Stimulated activated CD4-positive, alpha-beta T cell treated with anti-CD3 and anti-CD28 coated beads, Interleukin-4, amount 100 ng/mL, for 24 hours (primary cell): Measurements from ENCODE around the gene COL9A3.

ENCODE experiments used
- DNase-seq: peaks from one replicate; pipeline ENCODE4 v3.0.0-alpha.2; 2020

Gene COL9A3

DNA sequence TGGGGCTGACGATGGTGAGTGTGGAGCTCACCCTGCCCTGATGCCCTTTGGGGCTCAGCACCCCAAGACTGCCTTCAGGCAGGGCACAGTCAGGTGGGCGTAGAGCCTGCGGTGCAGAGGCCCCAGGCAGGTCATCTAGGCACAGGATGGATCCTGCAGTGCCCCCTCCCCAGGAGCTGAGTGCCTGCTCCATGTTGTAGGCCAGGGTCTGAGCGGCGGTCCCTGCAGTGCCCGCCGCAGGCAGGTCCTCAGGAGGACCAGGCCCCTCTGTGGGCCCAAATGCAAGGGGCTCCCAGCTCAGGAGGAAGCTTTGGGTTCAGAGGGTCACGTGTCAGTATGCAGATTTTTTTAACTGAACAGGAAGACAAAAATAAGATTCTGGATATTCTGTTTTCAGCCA is 17.8 kb upstream of the COL9A3 start:
- no peak for DNase-seq

DNA sequence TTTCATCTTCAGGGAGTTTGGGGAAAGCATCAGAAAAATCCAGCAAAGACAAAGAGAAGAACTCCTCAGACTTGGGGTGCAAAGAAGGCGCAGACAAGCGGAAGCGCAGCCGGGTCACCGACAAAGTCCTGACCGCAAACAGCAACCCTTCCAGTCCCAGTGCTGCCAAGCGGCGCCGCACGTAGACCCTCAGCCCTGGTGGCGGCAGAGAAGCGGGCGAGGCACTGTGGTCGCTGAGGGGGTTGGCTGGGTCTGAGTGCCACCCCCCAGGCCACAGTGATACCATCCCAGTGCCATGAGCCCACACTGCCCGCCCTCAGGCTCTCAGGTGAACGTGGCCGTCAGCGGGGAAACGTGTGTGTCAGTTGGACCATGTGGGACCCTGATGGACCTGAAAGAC is 17.4 kb upstream of the COL9A3 start:
- DNase-seq = no peak

DNA sequence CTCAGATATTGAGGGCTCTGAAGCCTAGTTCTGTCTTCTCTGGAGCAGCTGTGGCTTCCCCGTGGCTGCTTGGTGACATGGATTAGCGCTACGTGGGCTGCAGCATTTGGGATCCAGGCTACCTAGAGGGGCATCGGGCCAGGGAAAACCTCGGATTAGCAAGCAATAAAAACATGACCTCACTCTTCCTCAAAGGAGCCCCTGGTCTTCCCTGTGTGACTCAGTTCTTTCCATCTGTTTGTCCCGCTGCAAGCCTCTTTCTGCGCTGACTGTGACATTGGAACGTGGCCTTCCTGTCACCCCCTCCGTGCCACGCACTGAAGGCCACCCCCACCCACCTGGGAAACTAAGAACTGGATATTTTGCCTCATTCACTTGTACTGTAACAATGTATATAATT is 17.0 kb upstream of the COL9A3 start:
- DNase-seq = no peak

DNA sequence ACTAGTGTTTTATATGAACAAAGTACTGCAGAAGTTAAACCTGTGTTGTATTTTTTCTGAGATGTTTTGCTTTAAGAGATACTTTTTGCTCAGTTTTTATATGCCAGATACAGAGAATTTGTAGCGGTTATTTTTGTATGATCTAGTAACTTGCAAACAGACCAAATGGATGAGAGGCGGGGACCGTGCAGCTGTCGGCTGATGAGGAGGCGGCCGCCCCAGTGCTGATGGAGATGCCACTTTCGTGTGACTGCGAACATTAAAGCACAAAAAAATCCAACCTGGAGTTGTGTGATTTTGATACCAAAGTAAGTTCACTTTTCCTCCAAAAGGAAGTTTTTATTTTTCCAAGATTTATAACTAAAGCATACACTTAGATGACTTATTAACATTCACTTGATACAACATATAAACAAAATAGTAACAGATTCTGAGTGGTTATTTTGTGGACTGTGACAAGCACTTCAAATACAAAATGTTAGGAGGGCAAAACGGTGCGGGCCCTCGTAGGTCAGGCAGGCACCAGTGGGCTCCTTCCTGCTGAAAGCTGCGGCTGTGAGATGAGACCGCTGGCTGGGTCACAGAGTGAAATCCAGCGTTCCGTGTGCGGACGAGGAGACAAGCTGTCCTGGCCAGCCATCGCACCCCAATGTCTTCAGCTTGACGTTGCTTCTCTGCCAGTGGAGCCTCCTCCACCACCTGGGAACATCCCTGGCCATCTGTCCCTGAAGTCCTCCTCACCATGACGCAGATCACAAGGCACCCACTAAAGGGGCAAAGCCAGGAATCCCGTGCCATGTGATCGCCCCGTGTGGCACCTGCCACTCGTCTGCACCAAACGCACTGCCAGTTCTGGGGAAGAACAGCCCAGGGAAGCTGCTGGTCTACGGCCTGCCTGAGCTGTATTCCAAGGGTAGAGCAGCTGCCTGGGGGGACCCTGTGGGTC is 16.3 kb upstream of the COL9A3 start:
- no peak for DNase-seq

DNA sequence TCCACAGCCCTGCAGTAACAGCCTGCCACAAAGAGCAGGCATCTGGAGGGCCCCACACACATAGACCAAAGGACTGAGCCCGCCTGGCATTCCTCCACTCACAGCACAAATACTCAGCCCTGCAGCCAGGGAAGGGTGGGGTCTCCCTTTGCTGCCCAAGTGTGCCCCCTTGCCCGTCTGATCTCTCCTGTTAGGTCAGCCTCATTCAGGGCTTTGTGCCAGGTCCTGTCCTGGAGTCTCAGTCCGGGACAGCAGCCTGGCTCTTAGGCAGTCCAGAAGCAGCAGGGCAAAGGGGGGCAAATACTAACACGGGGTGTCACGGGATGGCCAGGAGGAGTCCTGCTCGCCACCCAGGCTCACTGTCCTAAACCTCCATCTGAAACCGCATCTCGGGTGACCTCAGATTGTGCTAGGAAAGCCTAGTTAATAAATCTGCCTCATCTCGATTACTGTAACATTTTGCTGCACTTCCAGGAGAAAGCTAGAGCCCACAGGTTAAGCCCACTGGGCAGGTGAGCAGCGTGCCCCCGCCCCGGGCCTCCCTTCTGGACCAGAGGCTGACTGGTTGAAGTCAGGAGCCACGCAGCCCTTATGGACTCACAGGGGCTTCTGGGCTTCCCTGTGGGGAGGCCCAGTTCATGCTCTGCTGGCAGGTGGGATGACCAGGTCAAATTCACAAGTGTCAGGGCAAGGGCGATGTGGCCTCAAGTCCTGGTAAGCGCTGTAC is 15.4 kb upstream of the COL9A3 start:
- DNase-seq = no peak

DNA sequence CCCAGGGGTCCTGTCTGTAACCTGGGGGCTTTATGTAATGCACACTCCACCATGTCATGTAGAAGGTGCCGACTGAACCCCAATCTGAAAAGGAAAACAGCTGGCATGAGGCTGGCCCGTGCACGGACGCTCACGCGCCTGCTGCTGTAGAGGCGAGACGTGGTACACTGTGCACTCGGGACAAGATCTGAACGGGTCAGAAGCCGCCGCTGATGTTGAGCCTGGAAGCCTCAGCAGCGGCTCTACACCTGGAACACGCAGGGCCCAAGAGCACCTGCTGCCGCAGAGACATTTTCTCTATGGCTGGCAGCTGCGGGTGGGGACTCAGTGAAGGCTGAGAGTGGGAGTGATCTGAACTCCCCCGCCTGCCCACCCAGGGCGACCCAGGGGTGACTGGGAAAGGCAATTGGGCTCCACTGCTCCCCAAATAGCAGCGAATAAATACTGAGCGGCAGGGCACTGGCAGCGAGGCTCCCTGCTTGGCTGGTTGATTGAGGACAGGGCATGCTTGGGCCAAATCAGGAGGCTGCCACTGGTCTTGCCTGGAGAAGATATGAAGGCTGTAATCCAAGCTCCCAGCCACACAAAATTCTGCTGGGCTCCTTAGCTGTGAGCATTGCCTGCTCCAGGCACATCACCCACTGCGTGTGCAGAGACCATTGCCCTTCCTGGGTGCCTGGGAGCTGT is 14.7 kb upstream of the COL9A3 start:
- DNase-seq = no peak

DNA sequence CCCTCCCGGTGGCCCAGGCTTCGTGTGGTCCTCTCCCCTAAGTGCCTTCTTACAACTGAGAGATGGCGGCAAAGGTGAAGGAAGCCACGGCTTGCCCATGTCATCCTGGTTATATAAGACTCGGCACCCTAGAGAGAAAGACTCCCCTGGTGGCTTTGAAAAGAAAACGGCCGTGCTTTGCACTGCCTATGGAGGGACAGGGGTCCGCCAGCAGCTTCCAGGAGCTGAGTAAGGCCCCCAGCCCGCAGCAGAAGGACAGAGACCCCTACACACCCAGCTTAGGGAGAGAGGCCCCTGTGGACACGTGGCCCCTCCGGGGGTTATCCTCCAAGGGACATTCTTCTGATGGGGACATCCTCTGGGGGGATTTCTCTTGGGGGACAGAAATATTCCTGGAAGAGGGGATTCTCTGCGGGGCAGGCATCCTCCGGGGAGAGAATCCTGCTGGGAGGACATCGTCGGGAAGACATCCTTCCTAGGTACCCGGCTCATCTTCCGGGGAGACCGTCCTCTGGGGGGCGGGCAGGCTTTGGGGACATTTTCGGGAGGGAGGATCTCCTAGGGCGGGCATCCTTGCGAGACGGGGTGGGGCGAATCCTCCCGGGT is 12.7 kb upstream of the COL9A3 start:
- DNase-seq = no peak

DNA sequence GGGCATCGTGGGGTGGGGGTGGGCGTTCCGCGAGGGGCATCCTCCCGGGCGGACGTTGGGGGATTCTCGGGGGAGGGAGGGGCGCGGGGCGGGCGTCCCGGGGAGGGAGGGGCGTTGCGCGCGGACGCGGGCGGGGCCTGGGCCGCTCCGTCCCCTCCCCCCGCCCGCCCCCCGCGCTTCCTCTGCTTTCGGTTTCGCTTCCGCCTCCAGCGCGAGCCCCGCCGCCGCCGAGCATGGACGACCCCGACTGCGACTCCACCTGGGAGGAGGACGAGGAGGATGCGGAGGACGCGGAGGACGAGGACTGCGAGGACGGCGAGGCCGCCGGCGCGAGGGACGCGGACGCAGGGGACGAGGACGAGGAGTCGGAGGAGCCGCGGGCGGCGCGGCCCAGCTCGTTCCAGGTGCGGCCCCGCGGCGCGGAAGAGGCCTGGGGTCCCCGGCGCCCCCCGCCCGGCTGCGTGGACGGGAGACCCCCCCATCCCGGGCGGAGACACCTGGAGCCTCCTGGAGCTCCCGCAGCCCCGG is 12.2 kb upstream of the COL9A3 start, which contains the start of gene OGFR:
Gene OGFR, plus strand, starts transcription at position 209 of the 528 bp plus-strand sequence. Its CDS starts 25 bp downstream, at position 234.
- peak; percentile 64 for DNase-seq

DNA sequence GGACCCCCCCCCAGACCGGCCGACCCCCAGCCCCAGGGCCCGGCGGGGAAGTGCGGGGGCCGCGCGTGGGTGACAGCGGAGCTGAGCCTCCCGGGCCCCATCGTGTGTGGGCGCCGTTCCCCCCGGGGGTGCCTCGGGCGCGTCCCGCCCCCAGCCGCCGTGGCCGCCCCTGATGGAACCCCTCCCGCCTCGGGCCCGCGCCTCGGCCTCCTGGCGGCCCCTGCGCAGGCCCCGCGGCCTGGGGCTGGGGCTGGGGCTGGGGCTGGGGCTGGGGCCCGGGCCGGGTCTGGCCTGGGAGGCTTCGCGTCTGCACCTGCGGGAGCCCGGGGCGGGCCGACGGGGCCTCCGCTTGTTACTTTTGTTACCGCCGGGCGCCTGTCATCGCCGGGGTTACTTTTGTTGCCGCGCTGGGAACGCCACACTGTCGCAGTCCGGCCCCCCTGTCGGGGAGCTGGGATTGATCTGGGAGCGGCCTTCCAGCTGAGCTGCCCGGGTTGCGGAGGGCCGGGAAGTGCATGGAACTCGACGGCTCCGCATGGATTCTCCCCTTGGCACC is 11.6 kb upstream of the COL9A3 start:
- peak; percentile 40 for DNase-seq

DNA sequence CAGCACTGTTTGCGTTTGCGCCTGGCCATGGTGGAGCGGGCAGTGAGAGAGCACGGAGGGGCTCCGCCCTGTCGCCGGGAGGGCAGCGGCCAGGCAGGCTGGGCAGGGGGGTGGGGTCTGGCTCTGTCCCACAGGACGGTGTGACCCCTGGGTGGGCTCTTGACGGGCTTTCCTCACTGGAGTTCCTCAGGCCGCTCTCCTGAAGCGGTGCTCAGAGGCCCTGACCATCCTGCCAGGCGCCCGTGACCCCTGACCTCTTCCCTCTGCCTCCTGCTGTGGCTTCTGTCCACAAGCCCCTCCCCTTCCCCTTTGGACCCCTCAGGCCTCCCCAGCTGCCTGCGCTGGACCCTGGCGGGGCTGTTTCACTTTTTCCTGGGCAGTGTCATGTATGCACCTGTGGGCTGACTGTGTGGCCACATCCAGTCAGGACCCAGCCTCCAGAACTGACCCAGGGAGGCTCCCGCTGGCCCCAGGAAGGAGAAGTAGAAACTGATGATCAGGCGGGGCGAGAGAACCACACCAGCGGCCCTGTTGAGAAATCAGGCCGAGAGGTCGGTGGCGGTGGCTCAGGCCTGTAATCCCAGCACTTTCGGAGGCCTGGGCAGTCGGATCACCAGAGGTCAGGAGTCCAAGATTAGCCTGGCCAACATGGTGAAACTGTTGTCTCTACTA is 11.0 kb upstream of the COL9A3 start:
- no peak for DNase-seq

DNA sequence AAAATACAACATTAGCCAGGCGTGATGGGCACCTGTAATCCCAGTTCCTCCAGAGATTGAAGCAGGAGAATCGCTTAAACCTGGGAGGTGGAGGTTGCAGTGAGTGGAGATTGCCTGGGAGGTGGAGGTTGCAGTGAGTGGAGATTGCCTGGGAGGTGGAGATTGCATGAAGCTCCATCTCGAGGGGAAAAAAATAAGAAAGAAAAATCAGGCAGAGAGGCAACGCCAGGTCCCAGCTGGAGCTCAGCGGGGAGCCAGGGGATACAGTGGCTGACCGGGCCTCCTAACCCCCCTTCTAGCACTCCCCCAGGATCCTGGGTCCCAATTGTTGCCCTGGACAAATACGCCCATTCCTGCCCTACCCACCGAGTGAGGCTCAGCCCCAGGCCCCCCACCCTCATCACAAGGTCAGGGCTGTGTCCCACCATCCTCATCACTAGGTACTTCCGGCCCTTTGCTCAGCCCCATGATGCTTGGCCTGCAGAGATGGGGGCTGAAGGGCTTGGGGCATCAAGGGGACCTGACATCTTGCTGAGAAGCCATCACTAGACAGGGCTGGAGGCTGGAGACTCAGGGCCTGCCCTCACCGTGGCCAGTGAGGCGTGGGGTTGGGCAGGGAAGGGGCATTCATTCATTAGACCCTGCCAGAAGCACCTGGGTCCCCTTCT is 10.3 kb upstream of the COL9A3 start:
- DNase-seq = no peak

DNA sequence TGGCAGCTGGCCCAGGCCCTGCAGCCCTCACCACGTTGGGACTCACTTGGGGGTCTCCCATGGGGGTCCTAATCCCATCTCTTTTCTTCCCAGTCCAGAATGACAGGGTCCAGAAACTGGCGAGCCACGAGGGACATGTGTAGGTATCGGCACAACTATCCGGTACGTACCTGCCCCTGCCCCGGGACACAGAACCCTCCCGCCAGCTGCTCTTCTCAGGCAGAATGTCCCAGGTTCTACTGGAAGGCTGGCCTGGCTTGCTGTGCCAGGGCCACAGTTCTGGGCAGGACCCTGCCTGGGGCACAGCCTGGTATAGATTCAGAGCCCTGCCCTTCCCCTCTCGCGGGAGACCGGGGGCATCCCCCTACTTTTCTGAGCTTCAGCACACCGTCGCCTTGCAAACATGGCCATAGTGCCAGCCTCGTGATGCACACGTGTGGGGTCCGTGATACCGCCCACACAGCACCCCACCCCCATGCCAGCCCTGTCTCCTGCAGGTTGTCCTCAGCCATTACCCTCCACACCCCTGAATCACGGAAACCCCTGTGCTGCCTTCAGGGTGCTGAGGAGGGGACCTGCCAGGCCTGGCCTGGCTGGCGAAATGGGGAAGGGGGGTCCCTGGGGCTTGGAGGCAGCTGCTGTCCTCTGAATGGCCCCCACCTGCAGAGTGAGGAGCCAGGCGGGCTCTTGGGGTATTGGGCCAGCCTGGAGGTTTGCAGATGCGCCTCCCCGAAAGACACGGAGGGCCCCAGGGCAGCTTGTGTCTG is 9.2 kb upstream of the COL9A3 start:
- no peak for DNase-seq

DNA sequence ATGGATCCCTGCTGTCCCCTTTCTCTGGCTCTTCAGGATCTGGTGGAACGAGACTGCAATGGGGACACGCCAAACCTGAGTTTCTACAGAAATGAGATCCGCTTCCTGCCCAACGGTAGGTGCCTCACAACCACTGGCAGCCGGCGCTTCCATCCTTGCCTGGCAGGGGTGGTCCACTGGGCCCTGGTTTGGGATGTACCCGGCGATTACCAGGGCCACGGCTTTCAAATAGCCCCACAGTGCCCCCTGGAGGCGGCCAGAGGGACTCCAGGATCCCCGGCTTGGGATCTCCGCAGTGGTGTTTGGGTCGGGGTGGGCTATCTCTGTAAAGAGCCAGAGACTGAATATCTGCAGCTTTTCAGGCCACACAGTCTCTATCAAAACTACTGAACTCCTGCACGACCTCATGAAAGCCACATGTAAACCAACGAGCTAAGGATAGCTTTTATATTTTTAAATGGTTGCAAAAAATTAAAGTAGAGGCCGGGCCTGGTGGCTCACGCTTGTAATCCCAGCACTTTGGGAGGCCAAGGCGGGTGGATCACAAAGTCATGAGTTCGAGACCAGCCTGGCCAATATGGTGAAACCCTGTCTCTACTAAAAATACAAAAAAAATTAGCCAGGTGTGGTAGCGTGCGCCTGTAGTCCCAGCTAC is 8.5 kb upstream of the COL9A3 start:
- peak; percentile 79 for DNase-seq

DNA sequence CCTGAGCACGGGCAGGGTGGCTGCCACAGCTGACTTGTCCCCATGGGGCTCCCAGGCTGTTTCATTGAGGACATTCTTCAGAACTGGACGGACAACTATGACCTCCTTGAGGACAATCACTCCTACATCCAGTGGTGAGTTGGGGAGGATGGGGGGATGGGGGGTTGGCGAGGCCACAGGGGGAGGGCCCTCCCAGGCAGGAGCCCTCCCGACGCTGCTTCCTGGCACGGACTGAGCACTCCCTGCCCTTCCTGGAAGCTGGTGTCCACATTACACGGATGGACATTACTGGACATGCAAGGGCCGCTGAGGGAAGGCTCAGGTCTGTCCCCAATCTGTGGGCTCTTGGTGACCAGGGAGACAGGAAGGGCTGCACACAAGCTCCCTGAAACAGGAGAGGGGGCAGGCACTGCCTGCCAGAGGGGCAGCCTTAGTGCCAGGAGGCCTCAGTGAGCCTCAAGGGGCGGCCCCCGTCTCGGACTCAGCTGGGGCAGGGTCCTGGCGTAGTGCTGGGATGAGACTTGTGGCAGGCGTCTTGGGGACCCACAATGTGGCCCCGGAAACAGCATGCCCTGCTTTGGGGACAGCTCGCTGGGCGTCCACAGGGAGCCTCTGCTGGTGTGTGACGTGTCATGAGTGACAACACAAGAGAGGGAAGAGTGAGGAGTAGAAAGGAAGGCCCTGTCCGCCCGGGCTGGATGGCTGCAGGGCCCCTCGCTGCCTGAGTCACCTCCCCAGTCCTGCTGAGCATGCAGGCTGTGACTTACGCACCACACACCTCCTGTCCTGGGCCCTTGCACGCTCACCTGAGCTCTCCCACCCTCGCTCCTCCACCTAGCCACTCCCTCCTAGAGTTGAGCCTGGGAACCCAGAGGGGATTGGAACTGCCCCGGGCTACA is 7.1 kb upstream of the COL9A3 start:
- DNase-seq = no peak

DNA sequence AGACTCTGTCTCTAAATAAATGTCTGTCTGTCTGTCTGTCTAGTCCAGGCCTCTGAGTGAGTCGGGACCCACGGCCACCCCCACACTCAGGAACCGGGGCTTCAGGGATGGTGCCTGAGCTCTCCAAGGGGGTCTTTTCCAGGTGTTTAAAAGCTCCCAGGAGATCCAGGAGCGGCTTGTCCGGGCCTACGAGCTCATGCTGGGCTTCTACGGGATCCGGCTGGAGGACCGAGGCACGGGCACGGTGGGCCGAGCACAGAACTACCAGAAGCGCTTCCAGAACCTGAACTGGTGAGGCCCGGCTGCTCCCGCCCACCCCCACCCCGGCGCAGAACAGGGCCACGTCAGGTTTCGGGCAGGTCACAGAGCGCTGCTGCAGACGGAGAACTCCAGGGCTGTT is 5.5 kb upstream of the COL9A3 start:
- DNase-seq = no peak

DNA sequence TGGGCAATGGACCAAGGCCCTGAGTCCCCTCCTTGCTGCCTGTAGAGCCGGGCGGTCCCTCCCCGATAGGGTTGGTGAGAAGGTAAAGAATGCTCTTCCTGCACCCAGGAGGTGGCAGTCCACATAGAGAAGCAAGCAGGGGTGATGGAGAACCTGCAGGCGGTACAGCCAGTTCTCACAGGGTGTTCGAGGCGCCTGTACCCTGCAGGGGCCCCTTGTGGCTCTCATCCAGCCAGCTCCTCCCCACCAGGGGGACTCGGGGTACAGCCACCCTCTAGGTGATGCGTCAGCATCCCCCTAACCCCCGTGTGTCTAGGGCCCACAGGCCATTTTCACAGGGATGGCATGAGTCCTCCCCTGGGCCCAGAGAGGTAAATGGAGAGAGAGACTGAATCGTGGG is 5.1 kb upstream of the COL9A3 start:
- no peak for DNase-seq

DNA sequence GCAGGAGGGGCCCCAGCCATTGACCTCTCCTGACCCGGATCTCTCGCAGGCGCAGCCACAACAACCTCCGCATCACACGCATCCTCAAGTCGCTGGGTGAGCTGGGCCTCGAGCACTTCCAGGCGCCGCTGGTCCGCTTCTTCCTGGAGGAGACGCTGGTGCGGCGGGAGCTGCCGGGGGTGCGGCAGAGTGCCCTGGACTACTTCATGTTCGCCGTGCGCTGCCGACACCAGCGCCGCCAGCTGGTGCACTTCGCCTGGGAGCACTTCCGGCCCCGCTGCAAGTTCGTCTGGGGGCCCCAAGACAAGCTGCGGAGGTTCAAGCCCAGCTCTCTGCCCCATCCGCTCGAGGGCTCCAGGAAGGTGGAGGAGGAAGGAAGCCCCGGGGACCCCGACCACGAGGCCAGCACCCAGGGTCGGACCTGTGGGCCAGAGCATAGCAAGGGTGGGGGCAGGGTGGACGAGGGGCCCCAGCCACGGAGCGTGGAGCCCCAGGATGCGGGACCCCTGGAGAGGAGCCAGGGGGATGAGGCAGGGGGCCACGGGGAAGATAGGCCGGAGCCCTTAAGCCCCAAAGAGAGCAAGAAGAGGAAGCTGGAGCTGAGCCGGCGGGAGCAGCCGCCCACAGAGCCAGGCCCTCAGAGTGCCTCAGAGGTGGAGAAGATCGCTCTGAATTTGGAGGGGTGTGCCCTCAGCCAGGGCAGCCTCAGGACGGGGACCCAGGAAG is 4.5 kb upstream of the COL9A3 start:
- DNase-seq = no peak

DNA sequence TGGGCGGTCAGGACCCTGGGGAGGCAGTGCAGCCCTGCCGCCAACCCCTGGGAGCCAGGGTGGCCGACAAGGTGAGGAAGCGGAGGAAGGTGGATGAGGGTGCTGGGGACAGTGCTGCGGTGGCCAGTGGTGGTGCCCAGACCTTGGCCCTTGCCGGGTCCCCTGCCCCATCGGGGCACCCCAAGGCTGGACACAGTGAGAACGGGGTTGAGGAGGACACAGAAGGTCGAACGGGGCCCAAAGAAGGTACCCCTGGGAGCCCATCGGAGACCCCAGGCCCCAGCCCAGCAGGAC is 4.0 kb upstream of the COL9A3 start:
- no peak for DNase-seq
